Hepatocyte (in vitro differentiated cells): Measurements from ENCODE around the gene TMPO. TPM values are rescaled to one million over a fixed set of nuclear protein-coding genes. Genes with fewer than 3 reads are reported as not detected.
"Not testable (repeated sequence)": the region's sequence is repeated elsewhere in the genome, so short reads cannot be mapped to it uniquely, and the experiment has no call there.

Experiments
- DNase-seq: peaks from one replicate; pipeline ENCODE4 v3.0.0-alpha.2; 2016; ENCODE audit warnings: low spot score
- H2AFZ ChIP-seq: fragments of 200-600 bp; sonication (generic); 2 replicates; pipeline ENCODE4 v1.6.0; 2016; ENCODE audit warnings: antibody characterized with exemption, mild to moderate bottlenecking
- H3K27ac ChIP-seq: fragments of 200-600 bp; sonication (generic); 2 replicates; pipeline ENCODE4 v1.5.1; 2016; ENCODE audit warnings: mild to moderate bottlenecking
- H3K27me3 ChIP-seq: fragments of 200-600 bp; sonication (generic); 2 replicates; pipeline ENCODE4 v1.6.1; 2016
- H3K36me3 ChIP-seq: fragments of 200-600 bp; sonication (generic); replicated peaks from 2 replicates; pipeline ENCODE4 v1.5.1; 2016; ENCODE audit warnings: low read depth; ENCODE audit not compliant: insufficient read depth
- H3K4me1 ChIP-seq: fragments of 200-600 bp; sonication (generic); 2 replicates; pipeline ENCODE4 v1.5.1; 2016; ENCODE audit warnings: mild to moderate bottlenecking, moderate library complexity; ENCODE audit not compliant: insufficient read depth
- H3K4me2 ChIP-seq: fragments of 200-600 bp; sonication (generic); 2 replicates; pipeline ENCODE4 v1.6.0; 2016
- H3K4me3 ChIP-seq: fragments of 200-600 bp; sonication (generic); 2 replicates; pipeline ENCODE4 v1.5.1; 2016; ENCODE audit warnings: mild to moderate bottlenecking
- H3K79me2 ChIP-seq: fragments of 200-600 bp; sonication (generic); 2 replicates; pipeline ENCODE4 v1.6.0; 2017; ENCODE audit warnings: mild to moderate bottlenecking
- H3K9me2 ChIP-seq: fragments of 200-600 bp; sonication (generic); replicated peaks from 2 replicates; pipeline ENCODE4 v1.6.0; 2017; ENCODE audit warnings: mild to moderate bottlenecking; ENCODE audit not compliant: insufficient read depth
- H3K9me3 ChIP-seq: fragments of 200-600 bp; sonication (generic); 2 replicates; pipeline ENCODE4 v1.5.1; 2016; ENCODE audit warnings: low read depth, mild to moderate bottlenecking
- H4K20me1 ChIP-seq: fragments of 200-600 bp; sonication (generic); 2 replicates; pipeline ENCODE4 v1.6.0; 2016; ENCODE audit warnings: mild to moderate bottlenecking; ENCODE audit not compliant: insufficient read depth, poor library complexity, severe bottlenecking
- CTCF ChIP-seq: fragments of 200-600 bp; sonication (generic); IDR thresholded peaks from 2 replicates; pipeline ENCODE4 v1.5.1; 2016; ENCODE audit warnings: antibody characterized with exemption, mild to moderate bottlenecking; ENCODE audit not compliant: poor library complexity
- EZH2 ChIP-seq: fragments of 200-600 bp; sonication (generic); IDR thresholded peaks from 2 replicates; pipeline ENCODE4 v1.6.1; 2016; ENCODE audit warnings: antibody characterized with exemption, mild to moderate bottlenecking, borderline replicate concordance
- EZH2phosphoT487 ChIP-seq: fragments of 200-600 bp; sonication (generic); IDR thresholded peaks from one replicate; pipeline ENCODE4 v1.6.1; 2018; ENCODE audit warnings: antibody characterized with exemption, mild to moderate bottlenecking, low read depth, moderate library complexity; ENCODE audit not compliant: unreplicated experiment, severe bottlenecking
- WGBS: methylation state at CpG from one replicate; pipeline ENCODE4 v1.1.6; 2016; ENCODE audit warnings: low lambda C conversion rate; ENCODE audit errors: missing lambda C conversion rate; 5-methylcytosine and 5-hydroxymethylcytosine counted together
- polyA plus RNA-seq: library from polyadenylated mRNA; unstranded; fragments of >200 nt; fragmentation: Nextera tagmentation; extraction: Ambion mirVana; gene quantifications from 2 replicates; pipeline ENCODE4 v1.2.1, GENCODE V29; 2016
- total RNA-seq: library from RNA; depleted of rRNA; stranded (reverse); fragments of >200 nt; gene quantifications from 2 replicates; pipeline ENCODE4 v1.2.3, GENCODE V29; 2014

The TMPO gene
- total and polyA plus RNA-seq, 2 experiments from 2014 or later, result 28.1 to 115 TPM

GRCh38 chr12:98478606-98479005 is 36.8 kb upstream of the TMPO start:
- no peak overlapping the region for H3K27ac ChIP-seq
- H3K79me2 ChIP-seq, result no peaks in the 10 kb centered on the region
- H4K20me1 ChIP-seq, result no peaks in the 10 kb centered on the region
- no peak for TF ChIP-seq CTCF
- no peak for TF ChIP-seq EZH2phosphoT487
- no peak for TF ChIP-seq EZH2
- no peaks in the 10 kb centered on the region for H3K27me3 ChIP-seq
- no peak overlapping the region for H3K4me2 ChIP-seq
- no peaks in the 10 kb centered on the region for H3K36me3 ChIP-seq
- no peak overlapping the region for H3K4me3 ChIP-seq
- no peaks in the 10 kb centered on the region for H3K9me3 ChIP-seq
- H3K9me2 ChIP-seq, result no peaks in the 10 kb centered on the region
- H3K4me1 ChIP-seq, result no peaks in the 10 kb centered on the region
- no peak overlapping the region for H2AFZ ChIP-seq
- 96% methylated on average over 5 of the region's 5 CpGs for WGBS
- no peak for DNase-seq

- TF ChIP-seq EZH2, result no peak
- TF ChIP-seq CTCF, result no peak
- Histone ChIP-seq H4K20me1 (no peaks in the 10 kb centered on the region), H3K79me2 (no peaks in the 10 kb centered on the region), H2AFZ (no peak overlapping the region), H3K36me3 (no peaks in the 10 kb centered on the region), H3K4me2 (no peak overlapping the region), H3K4me1 (no peaks in the 10 kb centered on the region), H3K9me3 (no peaks in the 10 kb centered on the region), H3K27ac (no peak overlapping the region), H3K4me3 (no peak overlapping the region), H3K9me2 (no peaks in the 10 kb centered on the region), H3K27me3 (no peaks in the 10 kb centered on the region)
- WGBS, result 80% methylated on average over 7 of the region's 7 CpGs
- DNase-seq, result no peak
Observed at GRCh38 chr12:98483621-98484503, 31.5 kb upstream of the TMPO start.

DNA sequence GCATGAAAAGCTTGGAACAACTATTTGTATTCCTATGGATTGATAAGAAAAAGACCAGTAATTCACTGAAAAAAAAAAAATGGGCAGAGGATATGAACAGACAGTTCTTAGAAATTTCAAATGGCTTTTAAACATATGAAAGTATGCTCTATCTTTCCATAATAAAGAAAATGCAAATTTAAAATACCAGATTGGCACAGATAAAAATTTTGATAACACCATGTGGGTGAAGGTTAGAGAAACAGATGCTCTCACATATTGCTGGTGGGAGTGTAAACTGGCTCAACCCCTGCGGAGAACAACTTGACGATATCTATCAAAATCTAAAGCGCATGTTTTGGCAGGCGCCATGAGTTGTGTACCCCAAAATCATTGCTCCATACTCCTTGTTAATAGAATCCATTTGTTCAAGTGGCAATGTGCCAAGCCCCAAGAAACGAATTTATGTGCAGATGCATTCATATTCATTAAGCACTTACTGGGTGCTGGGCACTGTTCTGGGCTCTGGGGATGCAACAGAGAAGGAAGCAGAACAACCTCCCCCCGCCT is 29.5 kb upstream of the TMPO start:
- Histone ChIP-seq H3K4me1 (peaks cover 6% of the 10 kb centered on the region), H4K20me1 (no peaks in the 10 kb centered on the region), H3K9me2 (no peaks in the 10 kb centered on the region), H3K9me3 (no peaks in the 10 kb centered on the region), H3K27ac (no peak overlapping the region), H3K4me3 (no peak overlapping the region), H3K4me2 (no peak overlapping the region), H3K79me2 (no peaks in the 10 kb centered on the region), H3K36me3 (no peaks in the 10 kb centered on the region), H3K27me3 (no peaks in the 10 kb centered on the region), H2AFZ (no peak overlapping the region)
- WGBS, result 92% methylated on average over 6 of the region's 6 CpGs
- DNase-seq, result no peak
- TF ChIP-seq CTCF, result no peak
- TF ChIP-seq EZH2, result no peak
- no peak for TF ChIP-seq EZH2phosphoT487

DNA sequence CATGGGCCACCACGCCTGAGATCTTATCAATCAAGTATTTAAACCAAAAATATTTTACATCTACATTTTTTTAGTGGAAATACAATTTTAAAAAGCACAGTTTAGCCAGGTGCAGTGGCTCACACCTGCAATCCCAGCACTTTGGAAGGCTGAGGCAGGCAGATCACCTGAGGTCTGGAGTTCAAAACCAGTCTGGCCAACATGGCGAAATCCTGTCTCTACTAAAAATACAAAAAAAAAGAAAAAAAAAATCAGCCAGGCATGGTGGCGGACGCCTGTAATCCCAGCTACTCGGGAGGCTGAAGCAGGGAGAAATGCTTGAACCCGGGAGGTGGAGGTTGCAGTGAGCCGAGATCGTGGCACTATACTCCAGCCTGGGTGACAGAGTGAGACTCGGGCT is 27.0 kb upstream of the TMPO start:
- not testable (repeated sequence) for H2AFZ ChIP-seq, H4K20me1 ChIP-seq, H3K36me3 ChIP-seq, H3K27ac ChIP-seq, H3K9me2 ChIP-seq, H3K79me2 ChIP-seq, DNase-seq, H3K4me2 ChIP-seq, H3K27me3 ChIP-seq, H3K4me3 ChIP-seq, H3K4me1 ChIP-seq, H3K9me3 ChIP-seq
- WGBS, result 97% methylated on average over 8 of the region's 9 CpGs
